ENCODE data around the gene FOXC2.

GRCh38 chr16:86559802-86560305 lies 6.8 kb upstream of the FOXC2 start:
- TF ChIP-seq CTCF (IDR thresholded peaks at IDR 0.05), result no peak
- no peak for TF ChIP-seq ZFX (IDR thresholded peaks at IDR 0.05; ENCODE audit: borderline replicate concordance)
